GM23338 (cell line): ENCODE results near the gene PDE4D. TPM values are rescaled to one million over a fixed set of nuclear protein-coding genes. Genes with fewer than 3 reads are reported as not detected.
A peak's percentile ranks its signal among the peaks of the same experiment; 100 is the strongest.

Experiments
- ATAC-seq: fragments of 200-7000 bp; cut with Tn5 transposase; 3 replicates; pipeline ENCODE4 v1.9.1; 2020
- DNase-seq: peaks from one replicate; pipeline ENCODE4 v3.0.0-alpha.2; 2015; ENCODE audit warnings: low spot score
- H2AFZ ChIP-seq: fragments of 200-600 bp; sonication (generic); 2 replicates; pipeline ENCODE4 v1.8.0; 2016; ENCODE audit warnings: antibody characterized with exemption, mild to moderate bottlenecking, moderate library complexity
- H3F3A ChIP-seq: fragments of 200-600 bp; sonication (generic); replicated peaks from 2 replicates; pipeline ENCODE4 v1.8.0; 2017; ENCODE audit warnings: antibody characterized with exemption, mixed run types, low read depth
- H3K27ac ChIP-seq: fragments of 200-600 bp; sonication (generic); 2 replicates; pipeline ENCODE4 v1.6.1; 2016; ENCODE audit warnings: low read depth
- H3K27me3 ChIP-seq: fragments of 200-600 bp; sonication (generic); 2 replicates; pipeline ENCODE4 v1.8.0; 2016; ENCODE audit warnings: mild to moderate bottlenecking, mixed run types, moderate library complexity; ENCODE audit not compliant: insufficient read depth
- H3K36me3 ChIP-seq: fragments of 200-600 bp; sonication (generic); 2 replicates; pipeline ENCODE4 v1.8.0; 2016; ENCODE audit warnings: mild to moderate bottlenecking; ENCODE audit not compliant: insufficient read depth
- H3K4me1 ChIP-seq: fragments of 200-600 bp; sonication (generic); 2 replicates; pipeline ENCODE4 v1.8.0; 2016; ENCODE audit warnings: mild to moderate bottlenecking, moderate library complexity; ENCODE audit not compliant: insufficient read depth
- H3K4me2 ChIP-seq: fragments of 200-600 bp; sonication (generic); 2 replicates; pipeline ENCODE4 v1.7.1; 2017; ENCODE audit warnings: mixed run types
- H3K4me3 ChIP-seq: fragments of 200-600 bp; sonication (generic); 2 replicates; pipeline ENCODE4 v1.6.1; 2016; ENCODE audit warnings: mixed run types
- H3K79me2 ChIP-seq: fragments of 200-600 bp; sonication (generic); replicated peaks from 2 replicates; pipeline ENCODE4 v1.8.0; 2017; ENCODE audit warnings: mild to moderate bottlenecking; ENCODE audit not compliant: insufficient read depth
- H3K9me2 ChIP-seq: fragments of 200-600 bp; sonication (generic); 2 replicates; pipeline ENCODE4 v1.8.0; 2017; ENCODE audit not compliant: insufficient read depth
- H4K20me1 ChIP-seq: fragments of 200-600 bp; sonication (generic); replicated peaks from 2 replicates; pipeline ENCODE4 v1.8.0; 2017; ENCODE audit warnings: mild to moderate bottlenecking; ENCODE audit not compliant: insufficient read depth
- H3K27ac Mint-ChIP-seq: 2 replicates; pipeline ENCODE4 v1.8.0; 2020; ENCODE audit warnings: inconsistent platforms, mild to moderate bottlenecking, moderate library complexity, mixed read lengths
- H3K27me3 Mint-ChIP-seq: 3 replicates; pipeline ENCODE4 v1.8.0; 2022; ENCODE audit warnings: low read depth, mild to moderate bottlenecking, moderate library complexity, mixed read lengths, inconsistent platforms; ENCODE audit not compliant: insufficient read depth, poor library complexity
- H3K36me3 Mint-ChIP-seq: 3 replicates; pipeline ENCODE4 v1.8.0; 2021; ENCODE audit warnings: low read depth, mild to moderate bottlenecking, inconsistent platforms, moderate library complexity, mixed read lengths
- H3K4me1 Mint-ChIP-seq: 3 replicates; pipeline ENCODE4 v1.8.0; 2020; ENCODE audit warnings: mild to moderate bottlenecking, inconsistent platforms, mixed read lengths
- H3K4me3 Mint-ChIP-seq: 3 replicates; pipeline ENCODE4 v1.8.0; 2021; ENCODE audit warnings: moderate library complexity, mild to moderate bottlenecking, inconsistent platforms, mixed read lengths
- H3K9me3 Mint-ChIP-seq: 3 replicates; pipeline ENCODE4 v1.8.0; 2020; ENCODE audit warnings: moderate library complexity, mild to moderate bottlenecking, inconsistent platforms, mixed read lengths
- NANOG ChIP-seq: IDR thresholded peaks from 2 replicates; pipeline ENCODE4 v1.6.1; 2016; ENCODE audit warnings: antibody characterized with exemption, borderline replicate concordance
- POLR2AphosphoS5 ChIP-seq: IDR thresholded peaks from 2 replicates; pipeline ENCODE4 v1.6.1; 2016; ENCODE audit warnings: antibody characterized with exemption, low read depth
- STAT1 ChIP-seq: IDR thresholded peaks from one replicate; pipeline ENCODE4 v1.6.1; 2016; ENCODE audit warnings: antibody characterized with exemption; ENCODE audit not compliant: unreplicated experiment
- ZNF114 ChIP-seq: fragments of 250-450 bp; sonication (Bioruptor Pico); IDR thresholded peaks from 2 replicates; pipeline ENCODE4 v1.5.0; 2020; ENCODE audit warnings: mild to moderate bottlenecking, moderate library complexity
- ZNF331 ChIP-seq: fragments of 250-450 bp; sonication (Bioruptor Pico); IDR thresholded peaks from 2 replicates; pipeline ENCODE4 v1.5.0; 2020; ENCODE audit warnings: low read depth, mild to moderate bottlenecking, moderate library complexity
- polyA plus RNA-seq: library from polyadenylated mRNA; unstranded; fragments of >200 nt; fragmentation: Nextera tagmentation; extraction: Ambion mirVana; gene quantifications from 2 replicates; pipeline ENCODE4 v1.2.1, GENCODE V29; 2016
- total RNA-seq: library from RNA; depleted of rRNA; stranded (reverse); fragments of >200 nt; shearing (Covaris generic); gene quantifications from 2 replicates; pipeline ENCODE4 v1.2.3, GENCODE V29; 2014
- TF ChIP-seq, protein P1 (sequence below): IDR thresholded peaks from 2 replicates; pipeline ENCODE4 v1.6.1; 2016; ENCODE audit warnings: antibody characterized with exemption
- TF ChIP-seq, protein P2 (sequence below): fragments of 250-450 bp; sonication (Bioruptor Pico); IDR thresholded peaks from 2 replicates; pipeline ENCODE4 v1.5.0; 2020; ENCODE audit warnings: mild to moderate bottlenecking, moderate library complexity
- TF ChIP-seq, protein P3 (sequence below): IDR thresholded peaks from one replicate; pipeline ENCODE4 v1.6.1; 2018; ENCODE audit warnings: antibody characterized with exemption; ENCODE audit not compliant: unreplicated experiment

PDE4D gene
- total and polyA plus RNA-seq, 2 experiments from 2014 or later: 2.1 to 4.7 TPM

DNA sequence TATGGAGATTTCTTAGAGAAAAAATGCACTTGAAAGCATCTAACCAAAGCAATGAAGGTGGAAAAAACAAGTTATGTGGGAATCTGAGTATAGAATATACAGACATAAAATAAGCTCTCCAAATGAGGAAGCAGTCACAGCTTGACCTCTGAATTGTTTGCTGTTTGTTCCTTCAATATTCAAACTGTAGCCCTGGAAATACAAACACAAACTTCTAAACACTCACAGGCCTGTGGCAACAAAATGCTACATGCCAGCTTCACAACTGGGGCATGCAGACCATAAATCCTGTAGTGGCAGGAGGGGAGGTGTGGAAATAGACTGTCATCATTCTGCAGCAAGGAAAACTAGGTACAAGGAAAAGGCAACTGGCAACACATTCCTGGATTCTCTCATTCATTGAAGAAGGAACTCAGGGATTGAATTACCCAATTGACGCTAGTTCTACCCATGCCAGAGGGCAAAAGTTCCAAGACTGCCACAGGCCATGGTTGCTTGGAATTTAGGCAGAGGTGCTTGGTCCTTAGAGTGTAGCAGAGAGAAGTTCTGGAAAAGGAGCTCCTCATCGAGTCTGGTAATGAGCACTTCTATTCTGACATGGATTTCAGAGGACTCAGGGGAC is 349.6 kb downstream of the PDE4D start:
- Histone ChIP-seq H4K20me1 (no peaks in the 10 kb centered on the region), H3K4me1 (peaks cover 9% of the 10 kb centered on the region; the same call in 1 of the 2 replicates), H3K36me3 (no peaks in the 10 kb centered on the region), H3K9me2 (no peaks in the 10 kb centered on the region), H3F3A (no peaks in the 10 kb centered on the region), H2AFZ (peak overlapping the region; percentile 54; the same call in 1 of the 2 replicates), H3K4me3 (no peak overlapping the region), H3K27me3 (no peaks in the 10 kb centered on the region), H3K4me2 (no peak overlapping the region), H3K79me2 (no peaks in the 10 kb centered on the region), H3K27ac (no peak overlapping the region)
- no peak overlapping the region for H3K4me3 Mint-ChIP-seq
- no peak overlapping the region for H3K27ac Mint-ChIP-seq
- peaks cover 18% of the 10 kb centered on the region for H3K4me1 Mint-ChIP-seq
- H3K9me3 Mint-ChIP-seq: no peaks in the 10 kb centered on the region
- H3K36me3 Mint-ChIP-seq: no peaks in the 10 kb centered on the region
- ATAC-seq: no peak
- peak; percentile 13 for DNase-seq
- TF ChIP-seq ZNF331 (CRISPR knock-in tag): no peak
- no peak for TF ChIP-seq NANOG
- no peak for TF ChIP-seq STAT1
- no peak for TF ChIP-seq ZNF114 (CRISPR knock-in tag)
- no peak for TF ChIP-seq POLR2AphosphoS5
- peaks cover 2% of the 10 kb centered on the region for H3K27me3 Mint-ChIP-seq

DNA sequence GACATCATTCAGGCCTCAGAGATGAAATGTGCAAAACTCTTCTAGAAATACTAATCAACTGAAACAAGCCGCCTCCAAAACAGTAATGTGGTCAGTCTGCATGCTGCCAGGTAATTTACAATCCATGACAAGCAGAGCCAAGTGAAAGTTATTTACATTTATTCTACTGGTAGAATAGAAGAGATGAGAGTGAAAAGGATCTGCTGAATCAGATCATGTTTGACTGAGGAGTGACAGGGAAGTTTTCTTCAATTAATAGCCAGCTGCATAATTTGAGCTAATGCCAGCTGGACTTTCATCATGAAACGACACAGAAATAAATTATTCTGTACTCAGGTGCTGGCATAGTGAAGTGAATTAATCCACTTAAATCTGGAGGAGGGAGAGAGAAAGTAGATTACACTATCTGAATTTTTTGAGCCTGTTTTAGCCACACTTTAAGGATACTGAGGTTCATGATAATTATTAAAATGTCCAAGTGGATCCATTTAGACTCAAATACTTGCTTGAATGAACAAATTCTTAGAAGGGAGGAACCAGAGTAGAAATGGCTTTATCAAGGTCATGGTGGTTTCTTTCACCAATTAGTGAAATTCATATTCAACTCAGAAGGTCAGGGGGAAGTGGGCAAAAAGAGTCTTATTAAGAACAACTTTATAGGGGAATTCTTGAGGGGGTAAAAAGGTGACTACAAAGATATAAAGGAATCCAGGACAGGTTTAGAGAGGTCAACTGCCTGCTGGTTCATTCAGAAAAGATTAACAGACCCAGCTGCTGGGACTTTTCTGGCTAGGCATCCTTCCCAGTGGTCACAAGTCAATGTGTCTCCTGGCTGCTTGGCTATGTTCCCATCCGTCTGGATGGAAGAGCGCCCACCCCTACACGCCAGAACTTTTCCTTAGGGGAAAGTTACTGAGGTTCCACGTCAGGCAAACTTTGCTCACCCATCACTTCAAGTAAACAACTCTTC is 350.4 kb downstream of the PDE4D start:
- H3K4me2 ChIP-seq: no peak overlapping the region
- Mint-ChIP-seq H3K27ac (no peak overlapping the region), H3K4me3 (no peak overlapping the region), H3K4me1 (peaks cover 18% of the 10 kb centered on the region), H3K36me3 (no peaks in the 10 kb centered on the region), H3K9me3 (no peaks in the 10 kb centered on the region), H3K27me3 (peaks cover 2% of the 10 kb centered on the region)
- H3K27ac ChIP-seq: no peak overlapping the region
- ATAC-seq: no peak
- H3K9me2 ChIP-seq: no peaks in the 10 kb centered on the region
- no peaks in the 10 kb centered on the region for H4K20me1 ChIP-seq
- H3K27me3 ChIP-seq: no peaks in the 10 kb centered on the region
- no peak for DNase-seq
- no peaks in the 10 kb centered on the region for H3F3A ChIP-seq
- 0 out of 2 replicates have a peak overlapping the region, but pooled peaks have one; percentile 54 for H2AFZ ChIP-seq
- no peaks in the 10 kb centered on the region for H3K36me3 ChIP-seq
- H3K4me1 ChIP-seq: peaks cover 9% of the 10 kb centered on the region; the same call in 1 of the 2 replicates
- H3K4me3 ChIP-seq: no peak overlapping the region
- H3K79me2 ChIP-seq: no peaks in the 10 kb centered on the region
- TF ChIP-seq ZNF114 (CRISPR knock-in tag) (no peak), ZNF331 (CRISPR knock-in tag) (no peak), POLR2AphosphoS5 (no peak), STAT1 (no peak), NANOG (no peak)
- TF ChIP-seq, protein P1, sequence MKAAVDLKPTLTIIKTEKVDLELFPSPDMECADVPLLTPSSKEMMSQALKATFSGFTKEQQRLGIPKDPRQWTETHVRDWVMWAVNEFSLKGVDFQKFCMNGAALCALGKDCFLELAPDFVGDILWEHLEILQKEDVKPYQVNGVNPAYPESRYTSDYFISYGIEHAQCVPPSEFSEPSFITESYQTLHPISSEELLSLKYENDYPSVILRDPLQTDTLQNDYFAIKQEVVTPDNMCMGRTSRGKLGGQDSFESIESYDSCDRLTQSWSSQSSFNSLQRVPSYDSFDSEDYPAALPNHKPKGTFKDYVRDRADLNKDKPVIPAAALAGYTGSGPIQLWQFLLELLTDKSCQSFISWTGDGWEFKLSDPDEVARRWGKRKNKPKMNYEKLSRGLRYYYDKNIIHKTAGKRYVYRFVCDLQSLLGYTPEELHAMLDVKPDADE: no peak
- TF ChIP-seq, protein P2, sequence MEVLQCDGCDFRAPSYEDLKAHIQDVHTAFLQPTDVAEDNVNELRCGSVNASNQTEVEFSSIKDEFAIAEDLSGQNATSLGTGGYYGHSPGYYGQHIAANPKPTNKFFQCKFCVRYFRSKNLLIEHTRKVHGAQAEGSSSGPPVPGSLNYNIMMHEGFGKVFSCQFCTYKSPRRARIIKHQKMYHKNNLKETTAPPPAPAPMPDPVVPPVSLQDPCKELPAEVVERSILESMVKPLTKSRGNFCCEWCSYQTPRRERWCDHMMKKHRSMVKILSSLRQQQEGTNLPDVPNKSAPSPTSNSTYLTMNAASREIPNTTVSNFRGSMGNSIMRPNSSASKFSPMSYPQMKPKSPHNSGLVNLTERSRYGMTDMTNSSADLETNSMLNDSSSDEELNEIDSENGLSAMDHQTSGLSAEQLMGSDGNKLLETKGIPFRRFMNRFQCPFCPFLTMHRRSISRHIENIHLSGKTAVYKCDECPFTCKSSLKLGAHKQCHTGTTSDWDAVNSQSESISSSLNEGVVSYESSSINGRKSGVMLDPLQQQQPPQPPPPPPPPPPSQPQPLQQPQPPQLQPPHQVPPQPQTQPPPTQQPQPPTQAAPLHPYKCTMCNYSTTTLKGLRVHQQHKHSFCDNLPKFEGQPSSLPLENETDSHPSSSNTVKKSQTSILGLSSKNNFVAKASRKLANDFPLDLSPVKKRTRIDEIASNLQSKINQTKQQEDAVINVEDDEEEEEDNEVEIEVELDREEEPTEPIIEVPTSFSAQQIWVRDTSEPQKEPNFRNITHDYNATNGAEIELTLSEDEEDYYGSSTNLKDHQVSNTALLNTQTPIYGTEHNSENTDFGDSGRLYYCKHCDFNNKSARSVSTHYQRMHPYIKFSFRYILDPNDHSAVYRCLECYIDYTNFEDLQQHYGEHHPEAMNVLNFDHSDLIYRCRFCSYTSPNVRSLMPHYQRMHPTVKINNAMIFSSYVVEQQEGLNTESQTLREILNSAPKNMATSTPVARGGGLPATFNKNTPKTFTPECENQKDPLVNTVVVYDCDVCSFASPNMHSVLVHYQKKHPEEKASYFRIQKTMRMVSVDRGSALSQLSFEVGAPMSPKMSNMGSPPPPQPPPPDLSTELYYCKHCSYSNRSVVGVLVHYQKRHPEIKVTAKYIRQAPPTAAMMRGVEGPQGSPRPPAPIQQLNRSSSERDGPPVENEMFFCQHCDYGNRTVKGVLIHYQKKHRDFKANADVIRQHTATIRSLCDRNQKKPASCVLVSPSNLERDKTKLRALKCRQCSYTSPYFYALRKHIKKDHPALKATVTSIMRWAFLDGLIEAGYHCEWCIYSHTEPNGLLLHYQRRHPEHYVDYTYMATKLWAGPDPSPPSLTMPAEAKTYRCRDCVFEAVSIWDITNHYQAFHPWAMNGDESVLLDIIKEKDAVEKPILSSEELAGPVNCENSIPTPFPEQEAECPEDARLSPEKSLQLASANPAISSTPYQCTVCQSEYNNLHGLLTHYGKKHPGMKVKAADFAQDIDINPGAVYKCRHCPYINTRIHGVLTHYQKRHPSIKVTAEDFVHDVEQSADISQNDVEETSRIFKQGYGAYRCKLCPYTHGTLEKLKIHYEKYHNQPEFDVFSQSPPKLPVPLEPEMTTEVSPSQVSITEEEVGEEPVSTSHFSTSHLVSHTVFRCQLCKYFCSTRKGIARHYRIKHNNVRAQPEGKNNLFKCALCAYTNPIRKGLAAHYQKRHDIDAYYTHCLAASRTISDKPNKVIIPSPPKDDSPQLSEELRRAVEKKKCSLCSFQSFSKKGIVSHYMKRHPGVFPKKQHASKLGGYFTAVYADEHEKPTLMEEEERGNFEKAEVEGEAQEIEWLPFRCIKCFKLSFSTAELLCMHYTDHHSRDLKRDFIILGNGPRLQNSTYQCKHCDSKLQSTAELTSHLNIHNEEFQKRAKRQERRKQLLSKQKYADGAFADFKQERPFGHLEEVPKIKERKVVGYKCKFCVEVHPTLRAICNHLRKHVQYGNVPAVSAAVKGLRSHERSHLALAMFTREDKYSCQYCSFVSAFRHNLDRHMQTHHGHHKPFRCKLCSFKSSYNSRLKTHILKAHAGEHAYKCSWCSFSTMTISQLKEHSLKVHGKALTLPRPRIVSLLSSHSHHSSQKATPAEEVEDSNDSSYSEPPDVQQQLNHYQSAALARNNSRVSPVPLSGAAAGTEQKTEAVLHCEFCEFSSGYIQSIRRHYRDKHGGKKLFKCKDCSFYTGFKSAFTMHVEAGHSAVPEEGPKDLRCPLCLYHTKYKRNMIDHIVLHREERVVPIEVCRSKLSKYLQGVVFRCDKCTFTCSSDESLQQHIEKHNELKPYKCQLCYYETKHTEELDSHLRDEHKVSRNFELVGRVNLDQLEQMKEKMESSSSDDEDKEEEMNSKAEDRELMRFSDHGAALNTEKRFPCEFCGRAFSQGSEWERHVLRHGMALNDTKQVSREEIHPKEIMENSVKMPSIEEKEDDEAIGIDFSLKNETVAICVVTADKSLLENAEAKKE (CRISPR knock-in tag): no peak
- TF ChIP-seq, protein P3, sequence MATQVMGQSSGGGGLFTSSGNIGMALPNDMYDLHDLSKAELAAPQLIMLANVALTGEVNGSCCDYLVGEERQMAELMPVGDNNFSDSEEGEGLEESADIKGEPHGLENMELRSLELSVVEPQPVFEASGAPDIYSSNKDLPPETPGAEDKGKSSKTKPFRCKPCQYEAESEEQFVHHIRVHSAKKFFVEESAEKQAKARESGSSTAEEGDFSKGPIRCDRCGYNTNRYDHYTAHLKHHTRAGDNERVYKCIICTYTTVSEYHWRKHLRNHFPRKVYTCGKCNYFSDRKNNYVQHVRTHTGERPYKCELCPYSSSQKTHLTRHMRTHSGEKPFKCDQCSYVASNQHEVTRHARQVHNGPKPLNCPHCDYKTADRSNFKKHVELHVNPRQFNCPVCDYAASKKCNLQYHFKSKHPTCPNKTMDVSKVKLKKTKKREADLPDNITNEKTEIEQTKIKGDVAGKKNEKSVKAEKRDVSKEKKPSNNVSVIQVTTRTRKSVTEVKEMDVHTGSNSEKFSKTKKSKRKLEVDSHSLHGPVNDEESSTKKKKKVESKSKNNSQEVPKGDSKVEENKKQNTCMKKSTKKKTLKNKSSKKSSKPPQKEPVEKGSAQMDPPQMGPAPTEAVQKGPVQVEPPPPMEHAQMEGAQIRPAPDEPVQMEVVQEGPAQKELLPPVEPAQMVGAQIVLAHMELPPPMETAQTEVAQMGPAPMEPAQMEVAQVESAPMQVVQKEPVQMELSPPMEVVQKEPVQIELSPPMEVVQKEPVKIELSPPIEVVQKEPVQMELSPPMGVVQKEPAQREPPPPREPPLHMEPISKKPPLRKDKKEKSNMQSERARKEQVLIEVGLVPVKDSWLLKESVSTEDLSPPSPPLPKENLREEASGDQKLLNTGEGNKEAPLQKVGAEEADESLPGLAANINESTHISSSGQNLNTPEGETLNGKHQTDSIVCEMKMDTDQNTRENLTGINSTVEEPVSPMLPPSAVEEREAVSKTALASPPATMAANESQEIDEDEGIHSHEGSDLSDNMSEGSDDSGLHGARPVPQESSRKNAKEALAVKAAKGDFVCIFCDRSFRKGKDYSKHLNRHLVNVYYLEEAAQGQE: no peak
